Right lobe of liver (tissue), 4 donors: ENCODE results near the gene CAMK2N1.

Source experiments
- POLR2A ChIP-seq: fragments of 450-650 bp; IDR thresholded peaks from one replicate; pipeline ENCODE4 v1.6.1; 2017; ENCODE audit warnings: antibody characterized with exemption, mild to moderate bottlenecking
- TF ChIP-seq, protein P1 (sequence below), 4 donors: fragments of 200-600 bp in 3 of 4; fragments of 450-650 bp in 1 of 4; IDR thresholded peaks; one replicate each; pipeline versions ENCODE4 v1.5.1 to v1.8.0; 2016 to 2022; ENCODE audit warnings: antibody characterized with exemption in 4 of 4, mild to moderate bottlenecking in 2 of 4
- donor health status: DM: no; HTN: no; CAD: no.
- donor health status: DM: no; HTN: no; CAD: no.
- donor health status: DM: no; HTN: yes; CAD: no.

DNA sequence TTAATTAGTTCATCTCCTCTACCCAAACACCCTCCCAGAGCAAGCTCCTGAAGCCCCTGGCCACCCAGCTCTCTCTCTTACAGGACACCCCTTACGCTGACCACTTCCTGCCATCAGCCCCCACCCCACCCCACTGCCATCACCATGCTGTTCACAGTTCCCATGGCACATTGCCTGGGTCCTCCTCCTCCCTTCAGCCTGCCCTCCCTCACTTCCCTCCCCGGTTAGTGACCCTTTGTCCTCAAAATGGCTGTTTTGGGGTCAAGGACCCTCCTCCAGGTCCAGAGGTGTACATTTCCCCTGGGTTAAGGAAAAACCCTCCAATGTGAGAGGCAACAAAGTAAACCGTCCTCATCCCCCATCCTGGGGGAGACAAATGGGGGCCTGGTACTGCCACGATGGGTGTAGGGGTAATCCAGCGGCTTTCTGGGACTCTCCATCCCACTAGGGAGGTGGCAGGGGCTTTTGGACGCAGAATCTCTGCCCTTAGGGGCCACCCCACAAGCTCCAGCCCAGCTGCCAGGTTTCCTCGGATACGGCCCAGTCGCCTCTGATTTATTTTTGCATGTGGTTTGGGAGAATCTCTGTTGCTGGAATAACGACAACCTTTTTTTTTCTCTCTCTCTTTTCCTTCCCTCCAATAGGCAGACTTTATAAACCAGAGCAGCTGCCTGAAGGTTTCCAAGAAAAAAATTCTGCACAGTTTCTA lies 8.5 kb downstream of the CAMK2N1 start:
- TF ChIP-seq, protein P1, sequence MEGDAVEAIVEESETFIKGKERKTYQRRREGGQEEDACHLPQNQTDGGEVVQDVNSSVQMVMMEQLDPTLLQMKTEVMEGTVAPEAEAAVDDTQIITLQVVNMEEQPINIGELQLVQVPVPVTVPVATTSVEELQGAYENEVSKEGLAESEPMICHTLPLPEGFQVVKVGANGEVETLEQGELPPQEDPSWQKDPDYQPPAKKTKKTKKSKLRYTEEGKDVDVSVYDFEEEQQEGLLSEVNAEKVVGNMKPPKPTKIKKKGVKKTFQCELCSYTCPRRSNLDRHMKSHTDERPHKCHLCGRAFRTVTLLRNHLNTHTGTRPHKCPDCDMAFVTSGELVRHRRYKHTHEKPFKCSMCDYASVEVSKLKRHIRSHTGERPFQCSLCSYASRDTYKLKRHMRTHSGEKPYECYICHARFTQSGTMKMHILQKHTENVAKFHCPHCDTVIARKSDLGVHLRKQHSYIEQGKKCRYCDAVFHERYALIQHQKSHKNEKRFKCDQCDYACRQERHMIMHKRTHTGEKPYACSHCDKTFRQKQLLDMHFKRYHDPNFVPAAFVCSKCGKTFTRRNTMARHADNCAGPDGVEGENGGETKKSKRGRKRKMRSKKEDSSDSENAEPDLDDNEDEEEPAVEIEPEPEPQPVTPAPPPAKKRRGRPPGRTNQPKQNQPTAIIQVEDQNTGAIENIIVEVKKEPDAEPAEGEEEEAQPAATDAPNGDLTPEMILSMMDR (IDR thresholded peaks at IDR 0.05), result no peak
- TF ChIP-seq POLR2A, result no peak
